Esophagus muscularis mucosa (tissue), 4 donors: ENCODE measurements around the gene MTUS2. TPM values are rescaled to one million over a fixed set of nuclear protein-coding genes. Genes with fewer than 3 reads are reported as not detected.

ENCODE experiments used
- DNase-seq: peaks from one replicate; pipeline ENCODE4 v3.0.0-alpha.2; 2017; ENCODE audit errors: extremely low spot score
- H3K27ac ChIP-seq, 4 donors: fragments of 200-600 bp; sonication (generic); replicated peaks in 1 of 4; 1 replicate in 3 of 4; 2 replicates in 1 of 4; pipeline ENCODE4 v1.5.1; 2016 to 2019; ENCODE audit warnings: mild to moderate bottlenecking in 1 of 4
- H3K27me3 ChIP-seq, 4 donors: fragments of 200-600 bp; sonication (generic); one replicate each; pipeline versions ENCODE4 v1.5.1 to v1.6.0; 2016 to 2019
- H3K36me3 ChIP-seq, 4 donors: fragments of 200-600 bp; sonication (generic); one replicate each; pipeline ENCODE4 v1.5.1; 2016 to 2019
- H3K4me1 ChIP-seq, 4 donors: fragments of 200-600 bp; sonication (generic); one replicate each; pipeline ENCODE4 v1.5.1; 2016 to 2019
- H3K4me3 ChIP-seq, 4 donors: fragments of 200-600 bp; sonication (generic); 1 replicate in 2 of 4; 2 replicates in 2 of 4; pipeline ENCODE4 v1.5.1; 2016 to 2019; ENCODE audit warnings: mild to moderate bottlenecking in 4 of 4, moderate library complexity in 1 of 4
- H3K9me3 ChIP-seq, 4 donors: fragments of 200-600 bp; sonication (generic); 1 replicate in 3 of 4; 2 replicates in 1 of 4; pipeline ENCODE4 v1.5.1; 2016 to 2019
- EP300 ChIP-seq: sonication (generic); formaldehyde crosslinking; IDR thresholded peaks from one replicate; pipeline ENCODE4 v1.6.1; 2017; ENCODE audit warnings: antibody characterized with exemption
- POLR2A ChIP-seq: fragments of 450-650 bp; IDR thresholded peaks from one replicate; pipeline ENCODE4 v1.6.1; 2017; ENCODE audit warnings: antibody characterized with exemption, moderate library complexity, mild to moderate bottlenecking, low read depth
- POLR2AphosphoS5 ChIP-seq, 2 donors: sonication (generic); formaldehyde crosslinking; IDR thresholded peaks; one replicate each; pipeline ENCODE4 v1.6.1; 2017; ENCODE audit warnings: antibody characterized with exemption in 2 of 2
- WGBS: methylation state at CpG from one replicate; pipeline ENCODE4 v1.1.5; 2018; 5-methylcytosine and 5-hydroxymethylcytosine counted together
- intact Hi-C: fragments of 100-400 bp; cut with DNase I; formaldehyde crosslinking; loops from one replicate; pipeline ENCODE4 v1.15.1; 2023
- total RNA-seq, 4 donors: library from RNA; depleted of rRNA; stranded (reverse); fragments of >200 nt; gene quantifications; one replicate each; pipeline versions ENCODE4 v1.1.0 to v1.2.1, GENCODE V29; 2016
- TF ChIP-seq, protein P1 (sequence below), 3 experiments: fragments of 200-600 bp in 2 of 3; fragments of 450-650 bp in 1 of 3; sonication (generic) in 2 of 3; IDR thresholded peaks; one replicate each; pipeline ENCODE4 v1.5.1; 2017 to 2019; ENCODE audit warnings: antibody characterized with exemption in 3 of 3, mild to moderate bottlenecking in 2 of 3, moderate library complexity in 1 of 3

Gene MTUS2
- total RNA-seq, 4 donors from 2014 or later: 7.1 to 46.2 (median 12.8) TPM

GRCh38 chr13:28967029-28967915 is 147.1 kb downstream of the MTUS2 start:
- TF ChIP-seq EP300 (no peak), POLR2A (no peak), POLR2AphosphoS5 (IDR thresholded peaks at IDR 0.05) (no peak)
- TF ChIP-seq, protein P1, sequence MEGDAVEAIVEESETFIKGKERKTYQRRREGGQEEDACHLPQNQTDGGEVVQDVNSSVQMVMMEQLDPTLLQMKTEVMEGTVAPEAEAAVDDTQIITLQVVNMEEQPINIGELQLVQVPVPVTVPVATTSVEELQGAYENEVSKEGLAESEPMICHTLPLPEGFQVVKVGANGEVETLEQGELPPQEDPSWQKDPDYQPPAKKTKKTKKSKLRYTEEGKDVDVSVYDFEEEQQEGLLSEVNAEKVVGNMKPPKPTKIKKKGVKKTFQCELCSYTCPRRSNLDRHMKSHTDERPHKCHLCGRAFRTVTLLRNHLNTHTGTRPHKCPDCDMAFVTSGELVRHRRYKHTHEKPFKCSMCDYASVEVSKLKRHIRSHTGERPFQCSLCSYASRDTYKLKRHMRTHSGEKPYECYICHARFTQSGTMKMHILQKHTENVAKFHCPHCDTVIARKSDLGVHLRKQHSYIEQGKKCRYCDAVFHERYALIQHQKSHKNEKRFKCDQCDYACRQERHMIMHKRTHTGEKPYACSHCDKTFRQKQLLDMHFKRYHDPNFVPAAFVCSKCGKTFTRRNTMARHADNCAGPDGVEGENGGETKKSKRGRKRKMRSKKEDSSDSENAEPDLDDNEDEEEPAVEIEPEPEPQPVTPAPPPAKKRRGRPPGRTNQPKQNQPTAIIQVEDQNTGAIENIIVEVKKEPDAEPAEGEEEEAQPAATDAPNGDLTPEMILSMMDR (IDR thresholded peaks at IDR 0.05): no peak
- H3K36me3 ChIP-seq: no peaks in the 10 kb centered on the region
- 83% methylated on average over 4 of the region's 4 CpGs for WGBS
- intact Hi-C loops: no loop called here
- no peaks in the 10 kb centered on the region for H3K9me3 ChIP-seq
- H3K4me3 ChIP-seq: no peak overlapping the region
- no peaks in the 10 kb centered on the region for H3K4me1 ChIP-seq
- H3K27me3 ChIP-seq: no peaks in the 10 kb centered on the region
- DNase-seq: no peak
- no peak overlapping the region for H3K27ac ChIP-seq

- TF ChIP-seq POLR2A: no peak
- TF ChIP-seq, protein P1 (IDR thresholded peaks at IDR 0.05): no peak
- TF ChIP-seq POLR2AphosphoS5 (IDR thresholded peaks at IDR 0.05): no peak
- no peak for TF ChIP-seq EP300
- intact Hi-C loops: no loop called here
- no peaks in the 10 kb centered on the region for H3K36me3 ChIP-seq
- H3K4me3 ChIP-seq: no peak overlapping the region
- WGBS: 84% methylated on average over 1 of the region's 1 CpG
- no peaks in the 10 kb centered on the region for H3K4me1 ChIP-seq
- H3K27me3 ChIP-seq: no peaks in the 10 kb centered on the region
- no peak for DNase-seq
- H3K27ac ChIP-seq: no peak overlapping the region
- H3K9me3 ChIP-seq: no peaks in the 10 kb centered on the region
Observed at GRCh38 chr13:28976195-28976594, 156.1 kb downstream of the MTUS2 start.

GRCh38 chr13:28976636-28977035 is 156.5 kb downstream of the MTUS2 start:
- intact Hi-C loops: no loop called here
- no peak overlapping the region for H3K27ac ChIP-seq
- no peaks in the 10 kb centered on the region for H3K27me3 ChIP-seq
- no peaks in the 10 kb centered on the region for H3K36me3 ChIP-seq
- H3K9me3 ChIP-seq: no peaks in the 10 kb centered on the region
- TF ChIP-seq, protein P1 (IDR thresholded peaks at IDR 0.05): no peak
- TF ChIP-seq EP300 (no peak), POLR2AphosphoS5 (IDR thresholded peaks at IDR 0.05) (no peak), POLR2A (no peak)
- DNase-seq: no peak
- H3K4me3 ChIP-seq: no peak overlapping the region
- H3K4me1 ChIP-seq: no peaks in the 10 kb centered on the region

- Histone ChIP-seq H3K36me3 (no peaks in the 10 kb centered on the region), H3K27me3 (no peaks in the 10 kb centered on the region), H3K9me3 (no peaks in the 10 kb centered on the region), H3K4me3 (no peak overlapping the region), H3K27ac (no peak overlapping the region), H3K4me1 (no peaks in the 10 kb centered on the region)
- WGBS: 87% methylated on average over 3 of the region's 3 CpGs
- DNase-seq: peak; percentile 90
- intact Hi-C loops: no loop called here
- TF ChIP-seq EP300 (no peak), POLR2AphosphoS5 (IDR thresholded peaks at IDR 0.05) (no peak), POLR2A (no peak)
- TF ChIP-seq, protein P1 (IDR thresholded peaks at IDR 0.05): no peak
Observed at GRCh38 chr13:28978574-28978973, 158.4 kb downstream of the MTUS2 start.
